ENCODE measurements around the gene C9orf85. TPM values are rescaled to one million over a fixed set of nuclear protein-coding genes. Genes with fewer than 3 reads are reported as not detected.

Gene C9orf85
- total and polyA plus RNA-seq, 9 of the 15 experiments (the other 6 are each of a cell fraction or from before 2014, with no cell fraction given) = 6.7 to 17.6 (median 13.0) TPM

- peak overlapping the region; percentile 95 for H3K4me2 ChIP-seq (ENCODE audit: insufficient read depth, low read length)
- ATAC-seq = no peak
- H3K79me2 ChIP-seq (ENCODE audit: control insufficient read depth, insufficient read depth, low read length) = peaks cover 91% of the 10 kb centered on the region
- no peak for FAIRE-seq
- peak overlapping the region; percentile 81 for H3K27ac ChIP-seq (ENCODE audit: extremely low read depth, low read depth, low read length)
- H3K9ac ChIP-seq (ENCODE audit: insufficient read depth in 1 of 2, low read depth in 2 of 2, low read length in 2 of 2) = peak overlapping the region; percentile 73 to 88; a peak in 3 of 4 replicates
- H4K20me1 ChIP-seq (replicated peaks; ENCODE audit: control insufficient read depth, insufficient read depth, low read length) = 0 out of 2 replicates have a peak, but pooled peaks cover 9% of the 10 kb centered on the region
- H3K9me1 ChIP-seq (ENCODE audit: control insufficient read depth, insufficient read depth, low read length) = no peaks in the 10 kb centered on the region
- ChIA-PET POLR2A (interaction anchor here (0.7 kb wide), 1 partner anchor 1869 kb away, joined by 3 read pairs; no protein-coding TSS in a partner anchor), CTCF (ENCODE audit: low intra/inter-chr PET ratio) (no interaction called here)
- H3K36me3 ChIP-seq (ENCODE audit: control insufficient read depth, insufficient read depth, low read length) = no peaks in the 10 kb centered on the region
- H3K27me3 ChIP-seq (ENCODE audit: control insufficient read depth in 2 of 2, insufficient read depth in 2 of 2, low read length in 2 of 2) = no peaks in the 10 kb centered on the region
- WGBS (ENCODE audit: insufficient coverage, low coverage, missing lambda C conversion rate) = 0% methylated on average over 7 of the region's 9 CpGs
- H3K9me3 ChIP-seq (replicated peaks; ENCODE audit: control insufficient read depth, insufficient read depth, low read depth, low read length) = no peaks in the 10 kb centered on the region
- intact Hi-C loops (cut with micrococcal nuclease) (no loop called here), in situ Hi-C loops (cut with MboI) (no loop called here)
- TSS peak; percentile 70 for BruUV-seq (replicated peaks)
- H3K4me1 ChIP-seq (replicated peaks in 1 of 2; ENCODE audit: control insufficient read depth in 2 of 2, insufficient read depth in 2 of 2, low read length in 2 of 2) = peaks cover 5% of the 10 kb centered on the region in 2 experiments; a peak in 3 of 5 replicates
- peak overlapping the region; percentile 62 for H3K4me3 ChIP-seq
- DNase-seq (ENCODE audit: extremely low read depth in 1 of 4, low spot score in 3 of 4) = peak in 1 of 4 experiments; percentile 9
- peak overlapping the region; percentile 94 for H2AFZ ChIP-seq (ENCODE audit: low read depth, low read length)
- TF ChIP-seq ZNF140 (CRISPR knock-in tag; IDR thresholded peaks at IDR 0.05) (no peak), RBM39 (optimal IDR thresholded peaks at IDR 0.05; ENCODE audit: low read depth, low read length) (no peak), MAFG (tag; conservative IDR thresholded peaks at IDR 0.05) (no peak)
- TF ChIP-seq, protein P1, sequence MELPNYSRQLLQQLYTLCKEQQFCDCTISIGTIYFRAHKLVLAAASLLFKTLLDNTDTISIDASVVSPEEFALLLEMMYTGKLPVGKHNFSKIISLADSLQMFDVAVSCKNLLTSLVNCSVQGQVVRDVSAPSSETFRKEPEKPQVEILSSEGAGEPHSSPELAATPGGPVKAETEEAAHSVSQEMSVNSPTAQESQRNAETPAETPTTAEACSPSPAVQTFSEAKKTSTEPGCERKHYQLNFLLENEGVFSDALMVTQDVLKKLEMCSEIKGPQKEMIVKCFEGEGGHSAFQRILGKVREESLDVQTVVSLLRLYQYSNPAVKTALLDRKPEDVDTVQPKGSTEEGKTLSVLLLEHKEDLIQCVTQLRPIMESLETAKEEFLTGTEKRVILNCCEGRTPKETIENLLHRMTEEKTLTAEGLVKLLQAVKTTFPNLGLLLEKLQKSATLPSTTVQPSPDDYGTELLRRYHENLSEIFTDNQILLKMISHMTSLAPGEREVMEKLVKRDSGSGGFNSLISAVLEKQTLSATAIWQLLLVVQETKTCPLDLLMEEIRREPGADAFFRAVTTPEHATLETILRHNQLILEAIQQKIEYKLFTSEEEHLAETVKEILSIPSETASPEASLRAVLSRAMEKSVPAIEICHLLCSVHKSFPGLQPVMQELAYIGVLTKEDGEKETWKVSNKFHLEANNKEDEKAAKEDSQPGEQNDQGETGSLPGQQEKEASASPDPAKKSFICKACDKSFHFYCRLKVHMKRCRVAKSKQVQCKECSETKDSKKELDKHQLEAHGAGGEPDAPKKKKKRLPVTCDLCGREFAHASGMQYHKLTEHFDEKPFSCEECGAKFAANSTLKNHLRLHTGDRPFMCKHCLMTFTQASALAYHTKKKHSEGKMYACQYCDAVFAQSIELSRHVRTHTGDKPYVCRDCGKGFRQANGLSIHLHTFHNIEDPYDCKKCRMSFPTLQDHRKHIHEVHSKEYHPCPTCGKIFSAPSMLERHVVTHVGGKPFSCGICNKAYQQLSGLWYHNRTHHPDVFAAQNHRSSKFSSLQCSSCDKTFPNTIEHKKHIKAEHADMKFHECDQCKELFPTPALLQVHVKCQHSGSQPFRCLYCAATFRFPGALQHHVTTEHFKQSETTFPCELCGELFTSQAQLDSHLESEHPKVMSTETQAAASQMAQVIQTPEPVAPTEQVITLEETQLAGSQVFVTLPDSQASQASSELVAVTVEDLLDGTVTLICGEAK (IDR thresholded peaks at IDR 0.05) = no peak
- TF ChIP-seq, protein P1 (CRISPR knock-in tag; IDR thresholded peaks at IDR 0.05) = no peak
- TF ChIP-seq, protein P2, sequence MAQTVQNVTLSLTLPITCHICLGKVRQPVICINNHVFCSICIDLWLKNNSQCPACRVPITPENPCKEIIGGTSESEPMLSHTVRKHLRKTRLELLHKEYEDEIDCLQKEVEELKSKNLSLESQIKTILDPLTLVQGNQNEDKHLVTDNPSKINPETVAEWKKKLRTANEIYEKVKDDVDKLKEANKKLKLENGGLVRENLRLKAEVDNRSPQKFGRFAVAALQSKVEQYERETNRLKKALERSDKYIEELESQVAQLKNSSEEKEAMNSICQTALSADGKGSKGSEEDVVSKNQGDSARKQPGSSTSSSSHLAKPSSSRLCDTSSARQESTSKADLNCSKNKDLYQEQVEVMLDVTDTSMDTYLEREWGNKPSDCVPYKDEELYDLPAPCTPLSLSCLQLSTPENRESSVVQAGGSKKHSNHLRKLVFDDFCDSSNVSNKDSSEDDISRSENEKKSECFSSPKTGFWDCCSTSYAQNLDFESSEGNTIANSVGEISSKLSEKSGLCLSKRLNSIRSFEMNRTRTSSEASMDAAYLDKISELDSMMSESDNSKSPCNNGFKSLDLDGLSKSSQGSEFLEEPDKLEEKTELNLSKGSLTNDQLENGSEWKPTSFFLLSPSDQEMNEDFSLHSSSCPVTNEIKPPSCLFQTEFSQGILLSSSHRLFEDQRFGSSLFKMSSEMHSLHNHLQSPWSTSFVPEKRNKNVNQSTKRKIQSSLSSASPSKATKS (CRISPR knock-in tag; IDR thresholded peaks at IDR 0.05) = no peak
Measured at GRCh38 chr9:71911908-71912335, 483 bp downstream of the C9orf85 start.
